LNCAP (cell line): ENCODE results near the gene AFF1.
A peak's percentile ranks its signal among the peaks of the same experiment; 100 is the strongest.

Source experiments
- CTCF ChIP-seq: fragments of 450-650 bp; IDR thresholded peaks from 2 replicates; pipeline ENCODE4 v1.5.1; 2017; ENCODE audit warnings: mild to moderate bottlenecking

The AFF1 gene

GRCh38 chr4:86895692-86896488 lies 38.9 kb upstream of the AFF1 start:
- TF ChIP-seq CTCF = peak; percentile 81

GRCh38 chr4:86896596-86896995 lies 38.2 kb upstream of the AFF1 start:
- TF ChIP-seq CTCF = no peak

- TF ChIP-seq CTCF = 0 out of 2 replicates have a peak, but pooled peaks have one; percentile 35
Observed at GRCh38 chr4:86898562-86898961, 36.2 kb upstream of the AFF1 start.

- TF ChIP-seq CTCF = no peak
Observed at GRCh38 chr4:86901864-86902263, 32.9 kb upstream of the AFF1 start.

- no peak for TF ChIP-seq CTCF
Observed at GRCh38 chr4:86908251-86908657, 26.6 kb upstream of the AFF1 start.

GRCh38 chr4:86909546-86910295 lies 25.1 kb upstream of the AFF1 start:
- TF ChIP-seq CTCF = no peak

GRCh38 chr4:86910369-86910768 lies 24.4 kb upstream of the AFF1 start:
- peak; percentile 19; the same call in 1 of the 2 replicates for TF ChIP-seq CTCF
